Duodenal mucosa (tissue), 2 donors: ENCODE results near the gene EHD4.

ENCODE experiments used
- H3K27ac ChIP-seq: one replicate; pipeline ENCODE4 v1.7.0; 2013; ENCODE audit warnings: low read depth, low read length
- H3K27me3 ChIP-seq, 2 donors: one replicate each; pipeline ENCODE4 v1.7.0; 2013; ENCODE audit warnings: low read length in 2 of 2, control low read depth in 1 of 2; ENCODE audit not compliant: insufficient read depth in 2 of 2, control insufficient read depth in 1 of 2
- H3K36me3 ChIP-seq, 2 donors: one replicate each; pipeline ENCODE4 v1.7.0; 2013; ENCODE audit warnings: low read length in 2 of 2, control low read depth in 1 of 2; ENCODE audit not compliant: insufficient read depth in 2 of 2, control insufficient read depth in 1 of 2
- H3K4me1 ChIP-seq, 2 donors: one replicate each; pipeline ENCODE4 v1.7.0; 2013; ENCODE audit warnings: low read length in 2 of 2, control low read depth in 1 of 2; ENCODE audit not compliant: insufficient read depth in 2 of 2, control insufficient read depth in 1 of 2
- H3K4me3 ChIP-seq, 2 donors: one replicate each; pipeline ENCODE4 v1.7.0; 2013; ENCODE audit warnings: low read length in 2 of 2, low read depth in 1 of 2
- H3K9ac ChIP-seq, 2 donors: one replicate each; pipeline ENCODE4 v1.7.0; 2013; ENCODE audit warnings: low read length in 2 of 2, low read depth in 1 of 2
- H3K9me3 ChIP-seq, 2 donors: one replicate each; pipeline ENCODE4 v1.7.0; 2013; ENCODE audit warnings: low read length in 2 of 2, control low read depth in 1 of 2; ENCODE audit not compliant: control insufficient read depth in 1 of 2

EHD4 gene

DNA sequence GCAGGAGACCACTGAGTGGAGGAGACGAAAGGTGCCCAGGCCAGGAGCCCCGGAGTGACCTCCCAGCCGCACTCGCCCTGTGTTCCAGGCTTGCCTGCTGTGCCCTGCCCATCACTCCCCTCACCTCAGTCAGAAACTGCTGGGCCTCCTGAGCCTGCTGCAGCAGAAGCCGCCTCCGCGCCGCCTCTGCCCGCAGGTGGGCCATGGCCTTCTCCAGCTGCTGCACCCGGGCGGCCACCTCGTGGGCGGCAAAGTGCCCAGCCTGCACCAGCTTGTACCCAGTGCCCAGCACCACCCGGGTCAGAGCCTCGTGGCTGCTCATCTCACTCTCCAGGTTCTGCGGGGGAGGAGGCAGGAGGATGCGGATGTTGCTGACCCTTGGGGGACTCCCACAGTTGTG is 116.1 kb downstream of the EHD4 start:
- Histone ChIP-seq H3K9me3 (no peaks in the 10 kb centered on the region), H3K27ac (no peak overlapping the region), H3K27me3 (no peaks in the 10 kb centered on the region), H3K4me3 (no peak overlapping the region), H3K9ac (no peak overlapping the region), H3K36me3 (no peaks in the 10 kb centered on the region), H3K4me1 (no peaks in the 10 kb centered on the region)

DNA sequence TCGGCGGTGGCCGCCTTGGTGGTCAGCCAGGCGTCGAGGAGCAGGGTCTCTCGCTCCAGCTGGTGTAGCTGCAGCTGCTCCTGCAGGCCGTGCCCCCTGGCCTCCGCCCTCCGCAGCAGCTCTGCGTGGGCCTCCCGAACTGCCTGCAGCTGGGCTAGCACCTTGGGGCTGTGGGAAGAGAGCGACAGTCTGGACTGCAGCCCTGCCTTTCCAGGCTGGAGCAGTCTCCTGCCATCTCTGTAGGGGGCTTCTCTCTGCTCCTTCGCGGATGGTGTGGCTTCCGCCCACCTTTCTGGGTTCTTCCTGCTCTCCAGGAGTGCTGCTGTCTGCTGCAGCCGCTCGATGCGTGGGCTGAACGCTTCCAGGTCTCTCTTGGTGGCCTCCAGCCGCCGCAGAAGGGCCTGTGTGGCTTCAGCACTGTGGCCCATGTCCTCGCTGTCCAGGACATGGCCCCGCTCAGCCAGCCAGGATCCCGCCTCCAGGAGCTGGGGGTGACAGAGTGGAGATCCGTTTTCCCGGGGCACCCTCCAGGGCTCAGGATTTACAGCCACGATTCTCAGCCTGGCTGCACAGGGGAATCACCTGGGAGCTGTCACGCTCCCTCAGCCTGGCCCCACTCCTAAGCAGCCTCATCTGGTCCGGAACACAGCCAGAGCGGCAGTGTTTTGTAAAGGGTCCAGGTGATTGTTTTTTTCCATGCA is 116.9 kb downstream of the EHD4 start:
- Histone ChIP-seq H3K9me3 (no peaks in the 10 kb centered on the region), H3K27ac (no peak overlapping the region), H3K9ac (no peak overlapping the region), H3K27me3 (peaks cover 0 to 3% of the 10 kb centered on the region in 2 donors), H3K4me1 (no peaks in the 10 kb centered on the region), H3K4me3 (no peak overlapping the region), H3K36me3 (no peaks in the 10 kb centered on the region)

DNA sequence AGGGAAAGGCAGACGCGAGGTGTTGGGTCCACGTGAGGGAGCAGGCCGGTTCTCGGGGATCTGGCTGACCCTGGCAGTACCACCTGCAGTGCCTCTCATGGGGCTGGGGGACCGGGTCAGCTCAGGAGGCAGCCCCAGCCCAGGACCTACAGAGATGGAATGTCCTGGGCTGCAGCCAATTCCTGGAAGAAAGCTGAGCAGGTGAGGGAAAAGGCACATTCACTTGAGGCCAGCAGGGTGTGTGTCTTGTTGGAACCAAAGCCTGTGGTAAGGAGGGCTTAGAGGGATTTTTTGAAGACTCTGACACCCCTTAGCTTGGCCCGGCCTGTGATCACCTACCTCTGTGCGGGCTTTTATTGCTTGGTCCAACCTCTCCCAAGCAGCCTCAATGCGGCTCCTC is 117.9 kb downstream of the EHD4 start:
- Histone ChIP-seq H3K27ac (no peak overlapping the region), H3K36me3 (no peaks in the 10 kb centered on the region), H3K4me3 (no peak overlapping the region), H3K4me1 (no peaks in the 10 kb centered on the region), H3K9me3 (no peaks in the 10 kb centered on the region), H3K27me3 (peaks cover 0 to 3% of the 10 kb centered on the region in 2 donors), H3K9ac (no peak overlapping the region)

DNA sequence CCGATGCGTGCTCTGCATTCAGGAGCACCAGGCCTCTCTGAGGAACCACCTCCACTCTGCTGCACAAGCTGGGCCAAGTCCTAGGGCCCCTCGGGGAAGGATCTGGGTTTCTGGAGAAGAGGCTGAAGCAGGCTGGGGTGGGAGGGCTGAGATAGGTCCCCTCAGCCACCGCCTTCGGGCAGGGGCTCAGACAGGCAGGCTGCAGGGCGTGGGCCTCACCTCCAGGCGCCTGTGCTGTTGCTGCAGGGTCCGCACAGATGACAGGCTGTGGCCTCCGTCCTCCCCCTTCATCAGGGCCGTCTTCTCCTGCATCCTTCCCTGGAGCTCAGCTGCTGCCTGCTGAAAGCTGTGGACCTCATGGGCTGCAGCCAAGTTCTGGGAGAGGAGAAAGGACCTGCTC is 118.5 kb downstream of the EHD4 start:
- no peaks in the 10 kb centered on the region for H3K36me3 ChIP-seq
- H3K9ac ChIP-seq, result no peak overlapping the region
- H3K4me1 ChIP-seq, result no peaks in the 10 kb centered on the region
- H3K27me3 ChIP-seq, result peaks cover 0 to 3% of the 10 kb centered on the region in 2 donors
- H3K27ac ChIP-seq, result no peak overlapping the region
- H3K9me3 ChIP-seq, result no peaks in the 10 kb centered on the region
- H3K4me3 ChIP-seq, result no peak overlapping the region

DNA sequence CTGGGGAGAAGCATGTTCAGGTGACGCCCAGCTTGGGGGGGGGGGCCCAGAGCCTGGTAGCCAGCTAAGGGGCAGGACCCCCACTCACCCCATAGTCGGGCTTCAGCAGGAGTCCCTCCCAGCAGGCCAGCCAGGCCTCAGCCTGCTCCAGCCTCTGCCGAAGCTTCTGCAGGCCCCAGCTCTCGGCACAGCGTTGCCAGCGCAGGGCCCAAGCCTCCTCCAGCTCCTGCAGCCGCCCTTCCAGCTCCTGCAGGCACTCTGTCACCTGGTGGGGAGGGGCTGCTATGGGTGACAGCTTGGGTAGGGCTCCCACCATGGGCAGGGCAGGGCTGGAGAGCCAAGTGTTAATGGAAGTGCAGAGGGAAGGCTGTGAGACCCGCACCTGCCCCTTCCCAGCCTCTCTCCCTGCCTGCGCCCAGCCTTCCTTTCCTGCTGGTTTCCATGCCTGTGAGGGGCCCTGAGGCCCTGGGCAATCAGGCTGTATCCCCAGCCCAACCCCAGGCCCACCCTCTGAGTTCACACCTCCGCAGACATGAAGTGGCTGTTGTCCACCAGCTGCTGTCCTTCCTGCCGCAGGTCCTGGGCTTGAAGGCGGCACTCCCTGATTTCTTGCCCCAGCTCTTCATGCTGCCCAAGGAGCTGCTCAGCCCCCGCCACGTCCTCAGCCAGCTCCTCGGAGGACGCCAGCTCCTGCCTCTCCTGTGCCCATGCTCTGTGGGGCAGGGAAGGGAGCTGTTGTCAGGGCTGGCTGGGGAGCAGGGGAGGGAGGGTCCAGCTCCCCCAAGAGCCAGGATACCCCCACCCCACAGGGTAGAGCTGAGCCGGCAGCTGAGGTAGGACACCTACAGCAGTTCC is 119.4 kb downstream of the EHD4 start:
- H3K9ac ChIP-seq, result no peak overlapping the region
- H3K27ac ChIP-seq, result no peak overlapping the region
- H3K4me1 ChIP-seq, result no peaks in the 10 kb centered on the region
- no peak overlapping the region for H3K4me3 ChIP-seq
- H3K36me3 ChIP-seq, result peaks cover 4 to 5% of the 10 kb centered on the region in 2 donors
- no peaks in the 10 kb centered on the region for H3K9me3 ChIP-seq
- peaks cover 0 to 3% of the 10 kb centered on the region in 2 donors for H3K27me3 ChIP-seq

DNA sequence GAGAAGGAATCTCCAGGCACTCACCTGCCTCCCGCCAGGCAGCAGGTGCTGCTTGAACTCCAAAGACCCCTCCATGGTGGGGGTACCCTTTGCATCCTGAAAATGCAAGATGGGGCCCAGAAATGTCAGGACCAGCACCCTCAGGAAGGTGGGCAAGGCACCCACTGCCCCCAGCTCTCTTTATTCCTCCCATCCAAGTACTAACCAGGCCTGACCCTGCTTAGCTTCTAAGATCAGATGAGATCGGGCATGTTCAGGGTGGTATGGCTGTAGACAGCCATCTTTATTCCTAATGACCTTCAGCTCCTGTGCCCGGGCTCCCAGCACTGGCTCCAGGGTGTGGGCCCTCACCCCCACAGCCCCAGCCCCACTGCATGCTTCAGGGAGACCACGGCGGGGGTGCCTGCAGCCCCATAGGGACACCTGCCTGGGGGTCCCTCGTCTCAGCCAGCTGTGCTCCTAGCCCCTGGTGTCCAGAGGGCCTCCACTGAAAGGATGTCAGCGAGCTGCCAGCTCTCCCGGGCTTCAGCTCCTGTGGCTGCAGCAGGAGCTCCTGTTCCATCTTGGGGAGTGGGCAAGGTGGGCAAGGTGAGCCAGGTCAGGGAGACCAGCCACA is 120.5 kb downstream of the EHD4 start:
- H3K9me3 ChIP-seq, result no peaks in the 10 kb centered on the region
- H3K36me3 ChIP-seq, result peaks cover 6 to 15% of the 10 kb centered on the region in 2 donors
- H3K4me3 ChIP-seq, result no peak overlapping the region
- no peaks in the 10 kb centered on the region for H3K4me1 ChIP-seq
- H3K27ac ChIP-seq, result no peak overlapping the region
- H3K27me3 ChIP-seq, result peaks cover 0 to 3% of the 10 kb centered on the region in 2 donors
- H3K9ac ChIP-seq, result no peak overlapping the region

DNA sequence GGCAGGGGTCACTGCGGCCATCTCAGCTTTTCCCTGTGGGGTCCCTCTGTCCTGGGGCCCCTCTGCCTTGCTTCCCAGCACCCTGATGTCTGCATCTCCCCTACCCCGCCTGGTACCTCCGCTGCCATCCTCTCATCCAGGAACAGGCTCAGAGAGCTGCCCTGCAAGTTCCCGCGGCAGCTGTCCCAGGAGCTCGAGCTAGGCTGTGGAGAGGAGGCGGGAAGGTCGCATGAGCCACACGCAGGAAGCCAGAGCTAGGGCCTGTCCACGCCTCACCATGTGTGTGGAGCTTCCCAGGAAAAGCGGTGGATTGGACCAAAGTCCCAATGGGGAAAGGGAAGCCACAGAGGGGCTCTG is 121.2 kb downstream of the EHD4 start:
- no peaks in the 10 kb centered on the region for H3K4me1 ChIP-seq
- H3K27ac ChIP-seq, result no peak overlapping the region
- H3K4me3 ChIP-seq, result no peak overlapping the region
- H3K36me3 ChIP-seq, result peaks cover 6 to 22% of the 10 kb centered on the region in 2 donors
- peaks cover 0 to 3% of the 10 kb centered on the region in 2 donors for H3K27me3 ChIP-seq
- H3K9ac ChIP-seq, result no peak overlapping the region
- no peaks in the 10 kb centered on the region for H3K9me3 ChIP-seq

DNA sequence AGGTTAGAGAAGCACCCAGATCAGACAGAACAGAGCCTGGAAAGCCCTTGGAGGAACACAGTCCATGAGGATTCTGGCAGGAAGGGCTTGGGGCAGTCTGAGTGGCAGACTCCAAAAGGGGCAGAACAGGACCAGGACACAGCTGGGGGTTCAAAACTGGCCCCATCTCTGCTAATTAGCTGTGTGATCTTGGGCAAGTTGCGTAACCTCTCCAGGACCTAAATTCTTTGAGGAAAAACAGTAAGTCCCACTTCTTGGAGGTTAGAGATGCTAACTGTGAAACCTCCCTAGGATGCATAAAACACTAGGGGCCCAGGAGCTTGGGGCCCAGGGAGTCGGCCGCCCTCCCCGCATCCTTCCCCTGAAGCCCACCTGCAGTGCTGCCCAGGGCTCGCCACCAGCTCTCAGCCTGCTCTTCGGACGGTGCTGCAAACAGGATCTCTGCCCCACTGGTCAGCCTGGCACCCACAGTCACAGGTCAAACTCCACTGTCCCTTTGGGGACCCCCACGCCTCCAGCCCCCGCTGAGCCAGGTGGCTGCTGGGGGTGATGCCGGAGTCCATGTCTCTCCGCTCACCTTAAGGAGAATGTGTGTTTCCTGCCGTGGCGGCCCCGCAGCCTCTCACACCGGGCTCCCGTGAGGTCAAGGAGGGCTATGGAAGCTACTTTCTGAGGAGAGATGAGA is 121.7 kb downstream of the EHD4 start:
- peaks cover 0 to 3% of the 10 kb centered on the region in 2 donors for H3K27me3 ChIP-seq
- no peaks in the 10 kb centered on the region for H3K9me3 ChIP-seq
- no peaks in the 10 kb centered on the region for H3K4me1 ChIP-seq
- no peak overlapping the region for H3K4me3 ChIP-seq
- H3K9ac ChIP-seq, result no peak overlapping the region
- no peak overlapping the region for H3K27ac ChIP-seq
- H3K36me3 ChIP-seq, result peaks cover 6 to 25% of the 10 kb centered on the region in 2 donors

DNA sequence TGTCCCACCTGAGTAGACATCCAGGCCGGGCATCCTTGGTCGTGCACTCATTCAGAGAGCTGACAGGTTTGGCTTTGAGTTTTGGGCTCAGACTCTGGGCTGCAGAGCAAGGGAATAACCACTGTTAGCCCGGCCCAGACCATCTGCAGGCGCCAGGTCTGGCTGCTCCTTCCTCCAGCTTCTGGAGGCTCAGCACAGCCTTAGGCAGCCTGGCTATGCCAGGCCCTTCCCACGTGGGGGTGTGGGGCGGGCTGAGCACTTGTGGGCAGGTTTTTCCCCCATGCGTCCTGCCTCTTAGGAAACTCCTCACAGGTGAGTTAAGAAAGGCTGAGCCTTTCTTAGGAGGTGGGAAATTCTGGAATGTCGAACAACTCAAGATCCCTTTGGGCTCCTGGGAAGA is 122.5 kb downstream of the EHD4 start:
- Histone ChIP-seq H3K36me3 (peaks cover 6 to 31% of the 10 kb centered on the region in 2 donors), H3K9ac (no peak overlapping the region), H3K4me1 (no peaks in the 10 kb centered on the region), H3K4me3 (no peak overlapping the region), H3K9me3 (no peaks in the 10 kb centered on the region), H3K27me3 (peaks cover 0 to 3% of the 10 kb centered on the region in 2 donors), H3K27ac (no peak overlapping the region)

DNA sequence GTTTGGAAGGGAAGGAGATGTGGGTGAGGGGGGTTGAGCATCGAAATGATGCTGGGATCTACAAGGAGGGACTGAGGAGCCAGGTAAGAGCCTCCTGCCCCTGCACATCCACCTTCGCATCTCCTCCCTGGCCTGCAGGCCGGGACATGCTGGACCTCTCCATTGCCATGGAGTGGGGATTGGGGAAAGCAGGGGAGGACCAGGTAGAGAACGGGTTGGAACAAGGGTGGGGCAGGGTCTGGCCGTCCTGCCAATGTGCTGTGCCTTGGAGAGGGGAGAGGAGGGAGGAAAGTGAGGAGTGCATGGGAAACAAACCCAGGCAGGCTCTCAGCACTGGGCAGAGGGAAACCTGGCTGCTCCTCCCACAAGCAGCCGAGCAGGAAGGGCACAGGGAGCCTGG is 123.2 kb downstream of the EHD4 start:
- no peaks in the 10 kb centered on the region for H3K4me1 ChIP-seq
- H3K27me3 ChIP-seq, result peaks cover 0 to 3% of the 10 kb centered on the region in 2 donors
- H3K36me3 ChIP-seq, result peaks cover 6 to 37% of the 10 kb centered on the region in 2 donors
- no peak overlapping the region for H3K4me3 ChIP-seq
- no peaks in the 10 kb centered on the region for H3K9me3 ChIP-seq
- H3K27ac ChIP-seq, result no peak overlapping the region
- H3K9ac ChIP-seq, result no peak overlapping the region
